Measurements from ENCODE around the gene P2RY11. TPM values are rescaled to one million over a fixed set of nuclear protein-coding genes. Genes with fewer than 3 reads are reported as not detected.

P2RY11 gene
- total RNA-seq, 1 experiment from 2014 or later = 43.1 TPM

DNA sequence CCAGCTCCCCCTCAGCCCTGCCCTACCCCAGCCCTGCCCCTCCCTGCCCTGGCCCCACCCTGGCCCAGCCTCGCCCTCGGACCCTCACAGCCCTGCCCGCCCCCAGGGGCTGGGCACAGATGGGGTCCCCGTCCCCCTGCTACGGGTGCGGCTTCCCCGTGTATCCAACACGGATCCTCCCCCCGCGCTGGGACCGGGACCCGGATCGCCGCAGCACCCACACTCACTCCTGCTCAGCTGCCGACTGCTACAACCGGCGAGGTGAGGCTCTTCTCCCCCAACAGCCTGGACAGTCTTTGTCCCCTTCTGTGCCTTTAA, 20.2 kb upstream of the P2RY11 start:
- H3K4me1 Mint-ChIP-seq (ENCODE audit: insufficient read depth, unreplicated experiment) = peaks cover 6% of the 10 kb centered on the region
- no peaks in the 10 kb centered on the region for H3K9me3 Mint-ChIP-seq (ENCODE audit: unreplicated experiment)
- intact Hi-C loops (cut with micrococcal nuclease) = no loop called here
- H3K27ac Mint-ChIP-seq (ENCODE audit: low read depth, unreplicated experiment) = no peak overlapping the region
- no peak for DNase-seq (ENCODE audit: unreplicated experiment)
- TF ChIP-seq, protein P1, sequence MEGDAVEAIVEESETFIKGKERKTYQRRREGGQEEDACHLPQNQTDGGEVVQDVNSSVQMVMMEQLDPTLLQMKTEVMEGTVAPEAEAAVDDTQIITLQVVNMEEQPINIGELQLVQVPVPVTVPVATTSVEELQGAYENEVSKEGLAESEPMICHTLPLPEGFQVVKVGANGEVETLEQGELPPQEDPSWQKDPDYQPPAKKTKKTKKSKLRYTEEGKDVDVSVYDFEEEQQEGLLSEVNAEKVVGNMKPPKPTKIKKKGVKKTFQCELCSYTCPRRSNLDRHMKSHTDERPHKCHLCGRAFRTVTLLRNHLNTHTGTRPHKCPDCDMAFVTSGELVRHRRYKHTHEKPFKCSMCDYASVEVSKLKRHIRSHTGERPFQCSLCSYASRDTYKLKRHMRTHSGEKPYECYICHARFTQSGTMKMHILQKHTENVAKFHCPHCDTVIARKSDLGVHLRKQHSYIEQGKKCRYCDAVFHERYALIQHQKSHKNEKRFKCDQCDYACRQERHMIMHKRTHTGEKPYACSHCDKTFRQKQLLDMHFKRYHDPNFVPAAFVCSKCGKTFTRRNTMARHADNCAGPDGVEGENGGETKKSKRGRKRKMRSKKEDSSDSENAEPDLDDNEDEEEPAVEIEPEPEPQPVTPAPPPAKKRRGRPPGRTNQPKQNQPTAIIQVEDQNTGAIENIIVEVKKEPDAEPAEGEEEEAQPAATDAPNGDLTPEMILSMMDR (IDR thresholded peaks at IDR 0.05; ENCODE audit: unreplicated experiment) = no peak
- ChIA-PET CTCF (no interaction called here), POLR2A (no interaction called here)
- no peaks in the 10 kb centered on the region for H3K27me3 Mint-ChIP-seq (ENCODE audit: insufficient read depth, unreplicated experiment)
- BruUV-seq (replicated peaks) = no TSS peak
- peaks cover 26% of the 10 kb centered on the region for H3K36me3 Mint-ChIP-seq (ENCODE audit: insufficient read depth, unreplicated experiment)
- no peak overlapping the region for H3K4me3 Mint-ChIP-seq (ENCODE audit: unreplicated experiment)

DNA sequence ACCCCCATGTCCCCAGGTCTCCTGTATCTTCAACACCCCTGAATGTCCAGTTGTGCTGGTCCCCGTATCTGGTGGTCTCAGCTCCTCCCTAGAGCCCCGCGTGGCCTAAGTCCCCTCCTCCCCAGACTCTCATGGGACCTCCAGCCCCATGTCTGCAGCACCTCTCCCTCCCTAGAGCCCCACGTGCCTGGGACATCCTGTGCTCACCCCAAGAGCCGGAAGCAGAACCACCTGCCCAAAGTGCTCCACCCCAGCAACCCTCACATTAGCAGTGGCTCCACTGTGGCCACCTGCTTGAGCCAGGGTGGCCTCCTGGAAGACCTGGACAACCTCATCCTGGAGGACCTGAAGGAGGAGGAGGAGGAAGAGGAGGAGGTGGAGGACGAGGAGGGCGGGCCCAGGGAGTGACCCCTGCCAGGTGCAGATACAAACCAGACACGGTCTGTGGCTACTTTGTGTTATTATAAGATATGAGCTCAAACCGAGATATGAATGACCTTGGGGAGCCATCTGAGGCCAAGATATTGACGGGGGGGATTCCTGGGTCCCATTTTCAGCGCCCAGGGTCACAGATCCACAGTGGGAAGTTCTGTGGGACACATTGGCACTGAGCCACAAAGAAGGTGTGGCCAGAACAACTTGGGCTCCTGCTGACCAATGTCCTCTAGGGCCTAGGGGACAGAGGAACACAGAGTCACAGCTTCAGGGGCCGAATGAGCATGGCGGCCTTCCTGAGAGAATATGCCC, 19.4 kb upstream of the P2RY11 start:
- DNase-seq (ENCODE audit: unreplicated experiment) = no peak
- peaks cover 26% of the 10 kb centered on the region for H3K36me3 Mint-ChIP-seq (ENCODE audit: insufficient read depth, unreplicated experiment)
- CTCF ChIA-PET = no interaction called here
- intact Hi-C loops (cut with micrococcal nuclease) = no loop called here
- POLR2A ChIA-PET = no interaction called here
- no peak overlapping the region for H3K27ac Mint-ChIP-seq (ENCODE audit: low read depth, unreplicated experiment)
- H3K27me3 Mint-ChIP-seq (ENCODE audit: insufficient read depth, unreplicated experiment) = no peaks in the 10 kb centered on the region
- no peak overlapping the region for H3K4me3 Mint-ChIP-seq (ENCODE audit: unreplicated experiment)
- TF ChIP-seq, protein P1 (IDR thresholded peaks at IDR 0.05; ENCODE audit: unreplicated experiment) = no peak
- no TSS peak for BruUV-seq (replicated peaks)
- H3K4me1 Mint-ChIP-seq (ENCODE audit: insufficient read depth, unreplicated experiment) = peaks cover 6% of the 10 kb centered on the region
- no peaks in the 10 kb centered on the region for H3K9me3 Mint-ChIP-seq (ENCODE audit: unreplicated experiment)

DNA sequence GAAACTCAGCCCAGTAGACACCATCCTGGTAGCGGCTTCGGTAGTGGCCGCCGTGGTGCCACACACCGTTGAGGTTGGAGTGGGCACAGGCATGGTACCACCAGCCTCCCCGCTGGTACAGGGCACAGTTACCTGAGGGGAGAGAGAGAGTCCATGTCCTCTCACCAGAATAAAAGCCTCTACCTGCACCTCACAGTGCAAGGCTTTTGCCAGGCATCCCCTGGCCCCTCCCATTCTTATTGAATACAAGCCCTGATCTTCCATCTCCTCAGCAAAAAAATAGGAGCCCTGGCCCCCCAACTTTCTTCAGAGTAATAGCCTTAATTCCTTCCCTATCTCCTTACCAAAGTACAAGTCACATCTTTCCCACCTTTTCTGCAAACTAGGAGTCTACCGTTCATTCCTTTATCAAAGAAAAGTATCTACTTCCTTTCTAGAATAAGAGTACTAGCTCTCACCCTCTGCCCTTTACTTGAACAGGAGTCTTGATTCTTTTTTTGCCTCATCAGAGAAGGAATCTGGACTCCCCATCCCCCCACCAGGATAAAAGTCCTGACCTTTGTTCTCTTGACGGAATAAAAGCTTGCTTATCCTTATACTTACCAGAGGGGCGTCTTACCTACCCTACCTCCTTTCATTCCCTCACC, 18.7 kb upstream of the P2RY11 start:
- CTCF ChIA-PET = interaction anchor here (0.6 kb wide), 1 partner anchor 9 kb away, joined by 5 read pairs; no protein-coding TSS in a partner anchor

More for the DNA sequence above, 18.7 kb upstream of the P2RY11 start:
- no peaks in the 10 kb centered on the region for H3K27me3 Mint-ChIP-seq (ENCODE audit: insufficient read depth, unreplicated experiment)
- intact Hi-C loops (cut with micrococcal nuclease) = no loop called here
- H3K9me3 Mint-ChIP-seq (ENCODE audit: unreplicated experiment) = no peaks in the 10 kb centered on the region
- no peak overlapping the region for H3K27ac Mint-ChIP-seq (ENCODE audit: low read depth, unreplicated experiment)
- POLR2A ChIA-PET = no interaction called here
- TF ChIP-seq, protein P1 (IDR thresholded peaks at IDR 0.05; ENCODE audit: unreplicated experiment) = no peak
- H3K4me1 Mint-ChIP-seq (ENCODE audit: insufficient read depth, unreplicated experiment) = no peaks in the 10 kb centered on the region
- H3K4me3 Mint-ChIP-seq (ENCODE audit: unreplicated experiment) = no peak overlapping the region
- peaks cover 26% of the 10 kb centered on the region for H3K36me3 Mint-ChIP-seq (ENCODE audit: insufficient read depth, unreplicated experiment)
- DNase-seq (ENCODE audit: unreplicated experiment) = no peak
- no TSS peak for BruUV-seq (replicated peaks)
